AG04450 (cell line): ENCODE results near the gene RASAL3. TPM values are rescaled to one million over a fixed set of nuclear protein-coding genes. Genes with fewer than 3 reads are reported as not detected.

Source experiments
- CTCF ChIA-PET: fragments of 300-600, 350-600 bp; formaldehyde crosslinking; extraction: SDS; loops from one replicate; lab custom pipeline; 2022; ENCODE audit warnings: antibody characterized with exemption, inconsistent platforms; lab: Charles Lee
- POLR2A ChIA-PET: fragments of 350-600 bp; formaldehyde crosslinking; extraction: SDS; loops from one replicate; lab custom pipeline; 2021; ENCODE audit warnings: antibody characterized with exemption, inconsistent platforms; lab: Yijun Ruan, JAX
- DNase-seq: peaks from one replicate; pipeline ENCODE4 v3.0.0-alpha.2; 2011; ENCODE audit warnings: low read depth, low spot score
- H3K27ac ChIP-seq: one replicate; pipeline ENCODE4 v1.5.1; 2012; ENCODE audit warnings: low read depth, low read length, control low read depth
- H3K27me3 ChIP-seq: one replicate; pipeline ENCODE4 v1.6.0; 2012; ENCODE audit warnings: low read length; ENCODE audit not compliant: control insufficient read depth, insufficient read depth
- H3K4me3 ChIP-seq: 2 replicates; pipeline ENCODE4 v1.5.1; 2011; ENCODE audit warnings: mild to moderate bottlenecking, low read depth, low read length, control low read depth
- H3K9me3 ChIP-seq: 2 replicates; pipeline ENCODE4 v1.5.1; 2012; ENCODE audit warnings: low read length; ENCODE audit not compliant: control insufficient read depth, insufficient read depth
- CTCF ChIP-seq: IDR thresholded peaks from 2 replicates; pipeline ENCODE4 v1.5.1; 2011; ENCODE audit warnings: low read depth, low read length, control low read depth, inconsistent platforms
- polyA plus RNA-seq: library from polyadenylated mRNA; depleted of rRNA; stranded (reverse); fragments of >200 nt; gene quantifications from 2 replicates; pipeline ENCODE4 v1.2.3, GENCODE V29; 2011; rRNA removed
- small RNA-seq: library from RNA; depleted of rRNA; stranded (forward); fragments of <200 nt; gene quantifications from one replicate; pipeline ENCODE3, GENCODE V24; 2012; ENCODE audit warnings: low read depth; ENCODE audit not compliant: insufficient read length

RASAL3 gene
- polyA plus RNA-seq, 1 experiment = 0.21 TPM

- H3K27me3 ChIP-seq = no peaks in the 10 kb centered on the region
- TF ChIP-seq CTCF = no peak
- ChIA-PET CTCF (no interaction called here), POLR2A (no interaction called here)
- H3K9me3 ChIP-seq = no peaks in the 10 kb centered on the region; the same call in 1 of the 2 replicates
- no peak for DNase-seq
- H3K4me3 ChIP-seq = no peak overlapping the region
- no peak overlapping the region for H3K27ac ChIP-seq
These were observed 61.8 kb downstream of the RASAL3 start for GRCh38 chr19:15402411-15403150.

Small RNA genes lying within 50 kb of the gene (small RNA-seq; reads per million reads assigned to genes)
- gene MIR1470 = not detected

Other genes starting within 250 kb of the RASAL3 start
- gene EPHX3, start 232.1 kb downstream of the RASAL3 start, polyA plus RNA-seq = not detected in 2 replicates
- 7.8 and 11.5 TPM in 2 replicates for gene BRD4, start 132.0 kb downstream of the RASAL3 start, polyA plus RNA-seq
- gene AKAP8, start 84.8 kb downstream of the RASAL3 start, polyA plus RNA-seq = 11.7 and 12.4 TPM in 2 replicates
- 30.4 and 36.6 TPM in 2 replicates for gene AKAP8L, start 45.6 kb downstream of the RASAL3 start, polyA plus RNA-seq
- 5.8 and 9.1 TPM in 2 replicates for gene WIZ, start 14.6 kb downstream of the RASAL3 start, polyA plus RNA-seq
- gene PGLYRP2, start 15.0 kb upstream of the RASAL3 start, polyA plus RNA-seq = not detected in 2 replicates
- gene CYP4F22, start 44.0 kb upstream of the RASAL3 start, polyA plus RNA-seq = not detected in 2 replicates
- gene CYP4F8, start 150.7 kb upstream of the RASAL3 start, polyA plus RNA-seq = not detected in 2 replicates
- gene CYP4F3, start 176.4 kb upstream of the RASAL3 start, polyA plus RNA-seq = 0.11 TPM in 1 of 2 replicates, not detected in the other
- gene CYP4F12, start 208.5 kb upstream of the RASAL3 start, polyA plus RNA-seq = not detected in 2 replicates